Pulmonary artery endothelial cell (primary cell): ENCODE measurements around the gene EDN2. TPM values are rescaled to one million over a fixed set of nuclear protein-coding genes. Genes with fewer than 3 reads are reported as not detected.

ENCODE experiments used
- DNase-seq: peaks from one replicate; pipeline ENCODE4 v3.0.0-alpha.2; 2011; ENCODE audit warnings: low read depth, low spot score
- total RNA-seq: library from RNA; depleted of rRNA; stranded (reverse); fragments of >200 nt; gene quantifications from 2 replicates; pipeline ENCODE4 v1.2.3, GENCODE V29; 2014

EDN2 gene
- not detected in 2 replicates for total RNA-seq

DNA sequence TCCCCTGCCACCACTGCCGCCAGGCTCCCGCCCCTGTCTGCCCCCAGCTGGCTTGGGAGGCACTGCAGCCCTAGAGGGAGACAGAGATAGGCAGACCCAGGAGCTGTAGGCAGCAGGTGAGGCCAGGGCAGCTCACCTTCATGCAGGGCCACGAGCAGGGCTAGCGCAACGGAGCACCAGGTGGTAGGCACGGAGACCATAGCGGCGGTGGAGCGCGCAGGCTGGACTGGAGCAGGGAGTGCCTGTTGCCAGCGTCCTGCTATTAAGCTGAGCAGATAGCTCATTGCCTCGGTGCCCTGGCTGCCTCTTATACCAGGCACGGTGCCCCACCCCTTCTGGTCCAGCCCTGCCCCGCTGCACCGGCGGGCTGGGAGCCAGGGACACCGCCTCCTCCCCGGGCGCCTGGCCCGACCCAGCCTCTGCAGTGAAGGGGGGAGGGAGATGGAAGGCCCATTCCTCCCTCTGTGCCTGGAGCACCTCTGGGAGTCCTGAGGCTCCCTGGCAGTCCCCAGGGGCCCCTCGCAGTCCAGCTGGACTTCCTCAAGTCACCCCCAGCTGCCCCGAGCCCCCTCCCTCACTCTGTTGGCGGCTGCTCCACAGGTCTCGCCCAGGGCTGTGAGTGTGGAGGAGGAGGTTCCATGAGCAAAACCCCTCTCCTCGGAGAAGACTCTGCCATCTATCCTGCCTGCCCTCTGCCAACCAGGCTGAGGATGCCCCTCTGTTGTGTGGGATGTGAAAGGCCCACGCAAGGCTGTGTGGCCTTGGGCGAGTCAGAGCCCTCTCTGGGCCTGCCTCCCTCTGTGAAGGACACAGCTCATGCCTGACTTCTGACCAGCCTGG, at the start of gene EDN2:
TSS of gene EDN2 (minus strand) at position 282 of the 840 bp plus-strand sequence. CDS start at position 200, 82 bp downstream.
- DNase-seq = no peak

DNA sequence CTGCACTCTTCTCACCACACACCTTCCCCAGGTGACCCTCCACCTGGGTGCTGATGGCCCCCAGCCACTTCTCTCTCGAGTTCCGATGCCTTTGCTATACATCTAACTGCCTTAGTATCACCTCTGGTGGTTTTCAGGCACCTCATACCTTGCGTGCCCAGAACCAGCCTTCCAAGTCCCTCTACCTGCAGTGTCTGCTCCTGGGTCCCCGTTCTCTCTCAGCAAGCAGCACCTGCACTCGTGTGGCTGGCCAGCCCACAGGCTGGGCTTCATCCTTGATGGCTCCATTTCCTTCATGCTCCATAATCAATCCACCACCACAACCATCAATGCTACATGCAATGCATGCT, 49.2 kb upstream of the EDN2 start:
- DNase-seq = no peak

DNA sequence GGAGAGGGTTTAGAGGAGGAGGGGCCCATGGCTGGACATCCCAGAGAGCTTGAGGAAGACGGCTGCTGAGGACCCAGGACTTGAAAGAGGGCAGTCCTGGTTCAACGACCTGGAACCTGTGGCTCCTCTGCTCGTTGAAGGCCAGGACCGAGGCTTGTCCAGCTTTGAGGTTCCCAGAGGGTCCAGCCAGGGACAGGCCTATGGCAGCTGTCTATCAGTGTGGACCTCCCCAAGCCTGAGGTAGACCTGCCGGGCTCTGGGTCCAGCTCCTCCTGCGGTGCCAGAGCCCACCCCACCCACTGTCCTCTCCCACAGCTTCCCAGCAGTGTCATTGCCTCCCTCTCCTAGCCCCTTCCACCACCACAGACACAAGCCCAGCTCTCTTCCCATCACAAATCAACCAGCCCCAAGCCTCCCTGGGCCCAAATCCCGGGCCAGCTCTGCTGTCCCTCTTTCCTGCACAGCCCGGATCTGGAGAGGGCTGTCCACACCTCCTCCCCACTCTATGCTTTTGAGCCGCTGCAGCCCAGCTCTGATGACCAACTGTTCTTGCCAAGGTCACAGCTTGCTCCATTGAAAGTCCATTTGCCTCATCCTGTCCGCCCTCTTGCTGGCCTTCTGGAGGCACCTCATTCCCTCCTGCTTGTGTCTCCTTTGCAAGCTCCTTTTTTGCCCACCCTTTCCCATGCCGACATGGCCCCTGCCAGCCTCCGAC, 48.7 kb upstream of the EDN2 start:
- no peak for DNase-seq

DNA sequence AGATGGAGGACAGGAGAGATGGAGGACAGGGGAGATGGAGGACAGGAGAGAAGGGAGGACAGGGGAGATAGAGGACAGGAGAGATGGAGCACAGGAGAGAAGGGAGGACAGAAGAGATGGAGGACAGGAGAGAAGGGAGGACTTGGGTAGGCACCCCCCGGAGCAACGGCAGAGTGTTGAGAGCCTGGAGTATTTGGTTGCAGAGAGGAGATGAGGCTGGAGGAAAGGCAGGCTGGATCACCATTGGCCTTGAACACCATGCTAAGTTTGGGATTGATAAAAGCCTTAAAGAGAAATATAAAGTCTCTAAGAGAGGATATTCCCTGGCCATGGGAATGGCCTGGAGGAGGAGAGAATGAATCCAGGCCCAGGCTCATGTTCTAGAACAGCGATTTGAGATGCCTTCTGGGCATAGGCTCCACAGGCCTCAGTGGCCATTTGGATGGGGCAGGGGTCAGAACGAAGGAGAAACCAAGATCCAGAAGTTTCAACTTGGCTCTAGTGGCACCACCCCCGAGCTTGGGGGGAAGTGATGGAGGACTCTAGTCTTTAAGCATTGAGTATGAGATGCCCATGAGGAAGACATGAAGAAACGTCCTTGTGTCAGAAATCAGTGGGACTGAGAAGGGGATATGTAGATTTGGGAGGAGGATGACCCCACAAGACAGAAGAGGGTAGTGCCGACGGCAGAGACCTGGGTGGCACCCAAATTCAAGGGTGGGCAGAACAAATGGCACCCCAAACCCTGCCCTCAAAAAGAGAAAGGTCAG, 47.9 kb upstream of the EDN2 start:
- DNase-seq = no peak

DNA sequence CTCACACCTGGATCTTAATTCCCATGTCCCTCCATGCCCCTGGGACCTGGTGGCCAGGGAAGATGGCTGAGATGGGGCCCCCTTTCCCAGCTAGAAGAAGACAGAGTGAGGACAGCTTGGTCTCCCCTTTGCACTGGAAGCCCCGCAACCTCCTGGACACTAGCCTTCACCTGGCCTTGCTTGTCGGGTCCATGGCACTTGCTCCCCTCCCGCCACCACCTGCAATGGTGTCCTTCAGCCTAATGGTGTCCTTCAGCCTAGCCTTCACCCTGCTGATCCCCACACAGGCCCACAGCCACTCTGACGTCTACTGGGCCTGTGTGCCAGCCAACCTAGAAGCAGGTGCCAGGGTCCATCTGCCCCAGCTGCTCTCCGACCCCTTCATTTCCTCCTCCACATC, 45.9 kb upstream of the EDN2 start:
- no peak for DNase-seq

DNA sequence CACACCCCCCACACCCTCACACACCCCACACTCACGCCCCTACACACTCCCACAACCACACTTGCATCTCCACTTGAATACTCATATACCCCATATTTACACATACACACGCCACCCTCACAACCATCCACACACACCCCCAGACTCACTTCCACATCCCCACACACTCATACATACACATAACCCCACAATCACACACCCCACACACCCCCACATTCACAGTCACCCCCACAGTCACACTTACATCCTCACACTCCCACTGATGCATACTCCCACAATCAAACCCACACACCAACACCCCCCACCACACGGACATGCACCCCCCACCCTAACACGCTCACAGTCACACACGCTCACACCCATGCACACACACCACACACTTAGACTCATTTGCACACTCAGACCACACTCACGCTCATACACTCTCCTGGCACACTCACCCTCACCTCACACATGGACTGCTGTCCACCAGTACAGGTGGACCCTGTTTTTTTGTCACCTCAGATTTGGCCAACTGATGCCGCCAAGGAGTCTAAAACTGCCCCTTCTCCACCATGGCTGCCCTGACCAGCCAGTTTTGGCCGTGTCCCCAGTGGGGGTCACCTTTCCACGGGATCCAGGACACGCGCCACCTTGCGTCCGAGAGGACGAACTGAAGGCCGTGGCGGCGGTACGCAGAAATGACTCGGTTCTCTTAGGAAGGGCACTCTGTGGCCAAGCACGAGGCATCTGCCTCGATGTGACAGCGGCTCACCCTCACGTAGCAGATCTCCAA, 45.3 kb upstream of the EDN2 start:
- no peak for DNase-seq

DNA sequence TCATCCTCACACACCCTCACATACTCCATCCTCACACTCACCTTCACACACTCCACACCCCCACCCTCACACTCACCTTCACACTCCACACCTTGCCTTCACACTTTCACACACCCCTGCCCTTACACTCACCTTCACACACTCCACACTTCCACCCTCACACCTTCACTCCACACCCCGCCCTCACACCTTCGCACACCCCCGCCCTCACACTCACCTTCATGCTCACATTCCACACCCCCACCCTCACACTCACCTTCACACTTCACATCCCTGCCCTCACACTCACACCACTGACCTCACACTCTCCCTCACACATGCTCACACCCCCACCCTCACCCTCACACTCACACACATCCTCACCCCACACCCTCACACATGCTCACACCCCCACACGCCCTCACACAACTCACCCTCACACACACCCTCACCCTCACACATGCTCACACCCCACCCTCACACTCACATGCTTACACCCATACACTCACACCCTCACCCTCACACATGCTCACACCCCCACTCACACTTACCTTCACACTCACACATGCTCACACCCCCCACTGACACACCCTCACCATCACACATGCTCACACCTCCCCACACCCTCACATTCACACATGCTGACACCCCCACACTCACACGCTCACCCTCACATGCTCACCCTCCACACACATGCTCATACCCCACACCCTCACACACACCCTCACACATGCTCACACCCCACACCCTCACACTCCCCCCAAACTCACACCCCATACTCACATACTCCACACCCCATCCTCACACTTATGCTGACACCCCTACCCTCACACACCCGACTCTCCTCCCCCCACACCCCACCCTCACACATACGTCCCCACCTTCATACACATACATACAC, 44.5 kb upstream of the EDN2 start:
- no peak for DNase-seq

DNA sequence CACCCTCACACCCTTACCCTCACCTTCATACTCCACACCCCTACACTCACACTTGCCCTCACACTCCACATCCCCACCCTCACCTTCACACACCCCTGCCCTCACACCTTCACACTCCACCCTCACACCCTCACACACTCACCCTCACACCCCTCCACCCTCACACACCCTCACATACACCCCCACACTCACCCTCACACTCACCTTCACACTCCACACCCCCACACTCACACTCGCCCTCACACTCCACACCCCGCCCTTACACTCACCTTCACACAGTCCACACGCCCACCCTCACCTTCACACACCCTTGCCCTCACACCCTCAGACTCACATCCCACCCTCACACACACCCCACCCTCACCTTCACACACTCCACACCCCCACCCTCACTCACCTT, 43.6 kb upstream of the EDN2 start:
- DNase-seq = no peak

DNA sequence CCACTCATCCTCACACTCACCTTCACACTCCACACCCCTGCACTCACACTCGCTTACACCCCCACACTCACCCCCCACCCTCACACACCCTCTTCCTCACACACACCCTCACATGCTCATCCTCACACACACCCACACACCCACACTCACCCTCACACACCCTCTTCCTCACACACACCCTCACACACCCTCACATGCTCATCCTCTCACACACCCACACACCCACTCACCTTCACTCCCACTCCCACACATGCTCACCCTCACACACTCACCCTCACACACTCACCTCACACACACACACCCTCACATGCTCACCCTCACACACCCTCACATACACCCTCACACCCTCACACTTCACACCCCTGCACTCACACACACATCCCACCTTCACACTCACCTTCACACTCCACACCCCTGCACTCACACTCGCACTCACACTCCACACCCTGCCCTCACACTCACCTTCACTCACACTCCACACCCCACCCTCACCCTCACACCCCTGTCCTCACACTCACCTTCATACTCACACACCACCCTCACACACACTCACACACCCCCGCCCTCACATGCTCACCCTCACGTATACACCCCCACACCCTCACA, 42.6 kb upstream of the EDN2 start:
- no peak for DNase-seq

DNA sequence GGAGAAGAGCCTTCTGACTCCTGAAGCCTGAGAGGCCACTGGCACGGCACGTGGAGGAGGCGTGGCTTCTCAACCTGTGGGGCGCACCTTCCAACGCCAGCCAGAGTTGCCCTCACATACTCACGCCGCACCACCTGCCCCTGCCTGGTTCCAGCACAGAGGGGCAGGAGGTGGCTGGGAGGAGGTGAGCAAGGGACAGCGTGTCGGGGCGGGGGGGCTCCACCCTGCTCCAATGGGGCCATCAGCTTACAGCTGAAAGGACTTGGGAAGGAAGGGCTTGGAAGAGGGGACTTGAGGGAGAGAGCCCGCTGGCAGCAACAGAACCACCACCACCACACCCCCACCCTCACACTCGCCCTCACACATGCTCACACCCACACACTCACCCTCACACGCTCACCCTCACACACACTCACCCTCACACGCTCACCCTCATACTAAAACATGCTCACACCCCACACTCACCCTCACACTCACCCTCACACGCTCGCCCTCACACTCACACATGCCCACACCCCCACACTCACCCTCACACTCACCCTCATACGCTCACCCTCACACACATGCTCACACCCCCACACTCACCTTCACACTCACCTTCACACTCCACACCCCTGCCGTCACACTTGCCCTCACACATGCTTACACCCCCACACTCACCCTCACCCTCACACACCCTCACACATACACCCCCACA, 41.6 kb upstream of the EDN2 start:
- DNase-seq = no peak

DNA sequence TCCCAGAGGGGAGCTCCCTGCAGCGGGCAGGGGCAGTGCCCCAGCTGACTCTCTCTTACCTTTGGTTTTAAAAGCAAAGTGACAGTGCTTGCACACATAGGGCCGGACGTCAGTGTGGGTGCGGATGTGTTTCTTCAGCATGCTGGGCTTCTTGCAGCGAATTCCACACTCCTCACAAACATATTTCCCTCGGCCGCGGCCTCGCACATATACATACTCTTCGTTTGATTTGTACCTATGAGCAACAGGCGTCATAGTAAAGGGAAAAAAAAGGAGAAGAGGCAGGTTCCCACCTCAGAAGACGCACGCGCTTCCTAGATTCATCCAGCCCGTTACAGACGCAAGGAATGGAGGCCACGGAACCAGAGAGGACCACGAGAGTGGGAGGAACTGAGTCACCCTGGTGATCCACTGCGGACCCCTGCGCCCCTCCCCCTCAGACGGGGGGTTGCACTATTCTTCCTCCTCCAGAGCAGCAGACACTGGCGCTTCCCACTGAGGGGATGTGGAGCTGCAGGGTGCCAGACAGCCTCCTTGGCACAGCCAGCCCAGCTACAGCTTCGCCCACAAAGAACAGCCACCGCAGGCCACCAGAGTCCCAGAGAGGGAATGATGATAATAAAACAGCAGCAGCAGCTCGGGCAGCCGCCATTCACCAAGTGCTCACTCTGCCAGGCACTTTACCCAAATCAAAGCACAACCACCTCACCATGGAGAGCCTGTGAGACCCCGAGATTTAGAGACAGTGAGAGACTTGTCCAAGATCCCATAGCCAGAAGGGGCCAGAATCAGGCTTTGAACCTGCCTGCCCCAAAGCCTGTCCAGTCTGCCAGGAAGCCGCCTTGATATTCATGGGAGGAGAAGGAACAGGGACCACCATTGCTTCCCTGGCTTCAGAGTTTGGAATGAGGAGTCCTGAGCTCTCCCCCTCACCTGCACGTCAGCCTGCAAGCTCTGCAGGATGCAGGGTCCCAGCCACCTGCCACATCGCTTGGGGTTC, 40.5 kb upstream of the EDN2 start:
- no peak for DNase-seq

DNA sequence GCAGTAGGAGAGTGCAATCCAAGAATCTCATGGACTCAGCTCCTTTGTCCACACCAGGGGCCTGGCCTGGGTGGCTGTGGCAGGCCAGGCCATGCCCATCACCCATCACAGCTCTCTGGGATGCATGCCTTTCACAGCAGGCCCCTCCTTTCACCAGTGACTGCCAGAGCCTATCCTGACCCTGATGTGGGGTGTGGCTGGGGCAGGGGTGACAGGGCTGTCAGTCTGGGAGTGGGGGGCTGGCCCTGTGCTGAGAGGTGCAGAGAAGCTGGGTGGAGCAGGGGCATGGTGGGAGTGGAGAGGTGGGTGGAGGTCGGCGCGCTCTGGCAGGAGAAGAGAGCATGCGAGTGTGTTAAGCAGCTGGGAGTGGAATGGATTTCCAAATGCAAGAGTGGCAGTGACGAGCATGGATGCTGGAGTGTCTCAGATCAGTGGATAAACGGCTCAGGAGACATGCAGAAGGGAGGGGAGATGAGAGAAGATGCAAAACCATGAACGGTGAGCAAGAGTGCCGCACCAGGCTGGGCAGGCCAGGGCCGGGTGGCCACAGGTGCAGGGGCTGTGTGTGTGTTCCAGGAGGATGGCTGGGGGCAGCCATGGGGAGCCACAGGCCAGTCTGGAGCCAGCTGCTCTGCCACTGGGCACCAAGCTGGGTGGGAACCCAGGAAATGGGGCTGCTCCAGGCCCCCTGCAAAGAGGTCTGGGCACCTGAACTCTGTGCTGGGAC, 39.6 kb upstream of the EDN2 start:
- no peak for DNase-seq

DNA sequence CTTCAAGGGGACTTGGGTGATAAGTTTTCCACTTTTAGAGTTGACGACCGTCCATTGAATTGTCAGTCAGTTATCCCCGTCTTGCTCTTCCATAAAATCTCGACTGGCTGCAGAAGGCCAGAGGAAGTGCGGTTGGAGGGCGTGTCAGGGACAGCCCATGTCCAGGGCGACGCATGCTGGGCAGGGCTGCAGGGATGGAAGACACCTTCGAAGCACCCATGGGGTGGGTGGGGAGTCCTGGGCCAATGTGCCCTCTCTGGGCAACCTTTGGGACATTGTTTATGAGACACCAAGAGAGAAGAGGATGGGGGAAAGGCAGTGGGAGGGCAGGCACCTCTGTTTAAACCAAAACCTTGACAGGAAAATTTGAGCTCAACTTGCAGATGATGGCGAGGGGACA, 38.6 kb upstream of the EDN2 start:
- no peak for DNase-seq

DNA sequence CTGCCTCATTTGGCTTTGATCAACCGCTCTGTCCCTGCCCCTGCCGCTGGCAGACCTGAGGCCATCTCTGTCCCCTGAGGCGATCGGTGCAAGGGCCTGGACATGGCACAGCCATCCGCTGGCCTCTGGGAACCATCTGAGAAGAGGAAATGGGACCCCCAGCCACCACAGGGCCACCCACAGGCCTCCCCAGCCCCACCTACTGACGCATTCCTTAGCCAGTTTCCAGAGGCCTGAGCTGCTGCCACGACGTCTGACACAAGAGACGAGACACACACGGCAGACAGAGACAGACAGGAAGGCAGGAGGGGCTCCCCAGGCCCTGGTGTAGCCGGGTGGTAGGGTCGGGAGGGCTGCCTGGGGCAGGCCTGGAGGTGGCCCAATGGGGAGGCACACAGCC, 37.3 kb upstream of the EDN2 start:
- no peak for DNase-seq

DNA sequence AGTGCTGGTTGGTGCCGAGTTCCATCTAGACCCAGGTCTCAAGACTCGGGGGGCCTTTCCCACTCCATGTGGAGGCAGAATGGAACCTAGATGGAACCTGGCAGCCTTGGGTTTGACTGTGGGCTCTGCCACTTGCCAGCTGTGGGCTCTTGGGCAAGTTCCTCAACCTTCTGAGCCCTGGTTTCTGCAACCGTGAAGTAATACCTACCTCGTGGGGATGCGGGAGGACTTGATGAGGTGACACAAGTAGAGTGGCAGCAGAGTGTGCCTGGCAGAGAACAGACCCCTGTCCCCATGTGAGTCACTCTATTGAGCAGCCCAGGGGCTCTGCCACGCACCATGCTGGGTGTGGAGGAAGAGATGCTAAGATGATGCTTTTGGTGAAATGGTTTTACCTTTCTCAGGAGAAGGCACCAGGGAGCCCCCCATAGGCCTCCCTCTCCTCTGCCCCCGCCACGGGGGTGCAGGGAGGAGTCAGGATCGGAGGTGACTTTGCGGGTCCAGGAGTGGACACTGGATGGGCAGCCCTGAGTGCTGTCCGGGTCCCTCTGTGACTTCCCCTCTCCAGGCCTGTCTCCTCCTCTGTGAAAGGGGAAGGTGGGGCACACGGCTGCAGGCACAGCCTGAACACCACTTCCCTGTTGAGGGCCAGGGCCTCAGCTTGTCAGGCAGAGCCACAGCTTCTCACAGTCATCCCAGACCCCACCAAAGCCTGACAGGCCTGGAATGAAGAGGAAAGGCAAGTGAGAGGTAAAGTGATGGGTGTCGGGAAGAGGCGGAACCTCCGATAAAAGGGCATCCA, 36.7 kb upstream of the EDN2 start:
- no peak for DNase-seq

DNA sequence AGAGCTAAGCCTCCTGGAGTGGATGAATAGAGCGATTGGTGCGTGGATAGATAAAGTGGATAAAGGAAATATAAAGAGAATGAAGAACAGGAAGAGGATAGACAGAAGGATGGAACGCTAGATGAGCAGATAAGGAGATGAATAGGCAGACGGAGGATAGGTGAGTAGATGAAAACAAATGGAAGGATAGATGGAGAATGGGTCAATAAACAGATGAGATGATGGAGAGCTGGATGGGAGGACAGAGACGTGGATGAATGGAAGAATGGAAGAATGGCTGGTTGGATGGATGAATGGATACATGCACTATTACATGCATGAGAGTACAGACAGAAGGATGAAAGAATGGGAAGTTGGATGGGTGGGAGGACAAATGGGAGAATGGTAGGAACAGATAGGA, 35.2 kb upstream of the EDN2 start:
- DNase-seq = no peak

DNA sequence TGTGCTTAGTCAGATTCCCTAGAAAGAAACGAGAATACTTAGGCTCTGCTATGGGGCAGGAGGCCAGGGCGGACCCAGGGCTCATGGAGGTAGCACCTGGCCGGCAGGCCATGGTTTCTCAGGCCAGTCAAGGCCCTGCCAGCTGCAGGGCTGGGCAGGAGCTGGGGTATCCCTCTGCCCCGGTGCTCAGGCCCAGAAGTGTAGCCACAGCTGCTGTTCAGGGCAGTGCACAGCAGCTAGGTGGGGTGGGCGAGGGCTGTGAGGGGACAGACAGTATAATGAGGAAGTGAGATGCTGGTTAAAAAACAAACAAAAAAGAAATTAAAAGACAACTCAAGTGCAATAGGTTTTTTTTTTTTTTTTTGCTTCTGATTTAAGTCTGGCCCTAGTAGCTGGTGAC, 34.0 kb upstream of the EDN2 start:
- no peak for DNase-seq
